Measurements from ENCODE around the gene PARN.
"Not testable (repeated sequence)": the region's sequence is repeated elsewhere in the genome, so short reads cannot be mapped to it uniquely, and the experiment has no call there.

PARN gene

GRCh38 chr16:14428043-14428442, 202.0 kb downstream of the PARN start:
- DNase-seq = no peak

- no peak for DNase-seq
Measured at GRCh38 chr16:14427371-14427948, 202.6 kb downstream of the PARN start.

GRCh38 chr16:14424595-14424994, 205.5 kb downstream of the PARN start:
- no peak for DNase-seq

GRCh38 chr16:14423344-14423743, 206.7 kb downstream of the PARN start:
- no peak for DNase-seq

- no peak for DNase-seq
Measured at GRCh38 chr16:14420721-14421488, 209.2 kb downstream of the PARN start.

- DNase-seq = not testable (repeated sequence)
Measured at GRCh38 chr16:14420243-14420642, 209.8 kb downstream of the PARN start.

GRCh38 chr16:14419817-14420216, 210.2 kb downstream of the PARN start:
- no peak for DNase-seq

- DNase-seq = no peak
Measured at GRCh38 chr16:14418795-14419225, 211.2 kb downstream of the PARN start.

GRCh38 chr16:14416184-14416583, 213.9 kb downstream of the PARN start:
- no peak for DNase-seq

- DNase-seq = no peak
Measured at GRCh38 chr16:14415291-14415690, 214.8 kb downstream of the PARN start.

GRCh38 chr16:14409563-14409962, 220.5 kb downstream of the PARN start:
- DNase-seq = no peak

- DNase-seq = no peak
Measured at GRCh38 chr16:14407786-14408399, 222.2 kb downstream of the PARN start.

GRCh38 chr16:14405611-14406537, 224.2 kb downstream of the PARN start:
- DNase-seq = no peak

GRCh38 chr16:14403001-14403389, 227.1 kb downstream of the PARN start:
- DNase-seq = not testable (repeated sequence)

GRCh38 chr16:14402114-14403000, 227.7 kb downstream of the PARN start:
- DNase-seq = not testable (repeated sequence)

- not testable (repeated sequence) for DNase-seq
Measured at GRCh38 chr16:14401711-14402061, 228.4 kb downstream of the PARN start.

GRCh38 chr16:14400978-14401710, 228.9 kb downstream of the PARN start:
- not testable (repeated sequence) for DNase-seq

GRCh38 chr16:14400285-14400977, 229.6 kb downstream of the PARN start:
- no peak for DNase-seq

- DNase-seq = no peak
Measured at GRCh38 chr16:14399378-14400284, 230.4 kb downstream of the PARN start.
